K562 (cell line): ENCODE data around the gene SLAMF8. TPM values are rescaled to one million over a fixed set of nuclear protein-coding genes. Genes with fewer than 3 reads are reported as not detected.
A peak's percentile ranks its signal among the peaks of the same experiment; 100 is the strongest.

Experiments used
- ARID1B ChIP-seq: fragments of 450-650 bp; IDR thresholded peaks from 2 replicates; pipeline ENCODE4 v1.6.1; 2016; ENCODE audit warnings: antibody characterized with exemption, mild to moderate bottlenecking, inconsistent platforms
- BCOR ChIP-seq: fragments of 450-650 bp; IDR thresholded peaks from 2 replicates; pipeline ENCODE4 v1.6.1; 2016
- ETV1 ChIP-seq: fragments of 450-650 bp; conservative IDR thresholded peaks from 2 replicates; pipeline ENCODE4 v1.6.1; 2016; ENCODE audit warnings: missing genetic modification characterization, control low read depth, low read depth, missing compliant biosample characterization
- GABPB1 ChIP-seq: sonication (generic); formaldehyde crosslinking; IDR thresholded peaks from 2 replicates; pipeline ENCODE4 v1.8.0; 2022; ENCODE audit warnings: mild to moderate bottlenecking, missing genetic modification reagents
- HNRNPLL ChIP-seq: fragments of 200-400 bp; formaldehyde crosslinking; IDR thresholded peaks from 2 replicates; pipeline ENCODE4 v1.6.1; 2017; ENCODE audit warnings: low read length, low read depth, mild to moderate bottlenecking; ENCODE audit not compliant: poor library complexity, severe bottlenecking
- KDM1A ChIP-seq, 2 experiments: fragments of 450-650 bp; IDR thresholded peaks; 2 replicates each; pipeline ENCODE4 v1.6.1; 2016; ENCODE audit warnings: mild to moderate bottlenecking in 2 of 2
- MECOM ChIP-seq: fragments of 250-450 bp; sonication (Bioruptor Pico); IDR thresholded peaks from 2 replicates; pipeline ENCODE4 v1.8.0; 2022; ENCODE audit warnings: inconsistent platforms
- PHB2 ChIP-seq: fragments of 450-650 bp; IDR thresholded peaks from 2 replicates; pipeline ENCODE4 v1.6.1; 2017; ENCODE audit warnings: low read depth
- PRPF4 ChIP-seq: fragments of 200-400 bp; formaldehyde crosslinking; IDR thresholded peaks from one replicate; pipeline ENCODE4 v1.6.1; 2017; ENCODE audit warnings: low read length, low read depth, mild to moderate bottlenecking; ENCODE audit not compliant: insufficient read depth, poor library complexity, severe bottlenecking
- RB1 ChIP-seq: fragments of 450-650 bp; IDR thresholded peaks from 2 replicates; pipeline ENCODE4 v1.6.1; 2017; ENCODE audit warnings: low read depth, mild to moderate bottlenecking
- RFX1 ChIP-seq: fragments of 450-650 bp; IDR thresholded peaks from 2 replicates; pipeline ENCODE4 v1.6.1; 2016; ENCODE audit warnings: mild to moderate bottlenecking, moderate library complexity
- TRIM28 ChIP-seq: fragments of 450-650 bp; IDR thresholded peaks from 2 replicates; pipeline ENCODE4 v1.6.1; 2017
- ZKSCAN8 ChIP-seq: fragments of 200-800 bp; sonication (Bioruptor generic); IDR thresholded peaks from 2 replicates; pipeline ENCODE4 v1.6.1; 2016; ENCODE audit warnings: missing genetic modification characterization, missing compliant biosample characterization
- ZNF316 ChIP-seq: fragments of 450-650 bp; IDR thresholded peaks from 2 replicates; pipeline ENCODE4 v1.6.1; 2016
- ZNF584 ChIP-seq: fragments of 200-800 bp; sonication (Bioruptor generic); IDR thresholded peaks from 2 replicates; pipeline ENCODE4 v1.6.1; 2016; ENCODE audit warnings: low read depth, mild to moderate bottlenecking, missing genetic modification characterization, missing compliant biosample characterization
- polyA plus RNA-seq, 8 experiments: library from polyadenylated mRNA; depleted of rRNA in 4 of 8; stranded (reverse) in 5 of 8; unstranded in 3 of 8; fragments of >200 nt; fragmentation: Nextera tagmentation in 2 of 8; fragmentation: Illumina TruSeq in 1 of 8; extraction: Ambion mirVana in 2 of 8; extraction: Trizol in 1 of 8; gene quantifications; 2 replicates each; pipeline versions ENCODE4 v1.2.1 to v1.2.3, GENCODE V29; 2011 to 2014; ENCODE audit warnings: inconsistent platforms in 1 of 8, missing spikeins in 1 of 8
- total RNA-seq, 7 experiments: library from RNA; depleted of rRNA in 6 of 7; stranded (reverse); fragments of >200 nt in 6 of 7; fragmentation: Illumina TruSeq in 2 of 7; extraction: Trizol in 2 of 7; gene quantifications; 2 replicates each; pipeline versions ENCODE4 v1.2.1 to v1.2.3, GENCODE V29; 2011 to 2021; ENCODE audit warnings: low replicate concordance in 1 of 7
- TF ChIP-seq, protein P1 (sequence below): IDR thresholded peaks from 2 replicates; pipeline ENCODE4 v1.6.1; 2016; ENCODE audit warnings: missing genetic modification characterization, missing compliant biosample characterization
- TF ChIP-seq, protein P2 (sequence below): sonication (generic); IDR thresholded peaks from 2 replicates; pipeline ENCODE4 v1.6.1; 2016
- TF ChIP-seq, protein P3 (sequence below), 2 experiments: fragments of 450-650 bp in 1 of 2; sonication (generic) in 1 of 2; formaldehyde crosslinking in 1 of 2; IDR thresholded peaks in 1 of 2; conservative IDR thresholded peaks in 1 of 2; 2 replicates each; pipeline versions ENCODE4 v1.6.1 to v1.8.1; 2016 to 2023; ENCODE audit warnings: mild to moderate bottlenecking in 2 of 2, moderate library complexity in 2 of 2, inconsistent platforms in 1 of 2, missing genetic modification reagents in 1 of 2
- TF ChIP-seq, protein P4 (sequence below): fragments of 250-450 bp; sonication (Bioruptor Pico); IDR thresholded peaks from 2 replicates; pipeline ENCODE4 v1.5.0; 2021; ENCODE audit warnings: mild to moderate bottlenecking, moderate library complexity
- TF ChIP-seq, protein P5 (sequence below), 2 experiments: fragments of 450-650 bp; IDR thresholded peaks; 2 replicates each; pipeline ENCODE4 v1.6.1; 2016
- TF ChIP-seq, protein P6 (sequence below), 2 experiments: fragments of 250-450 bp in 1 of 2; fragments of 450-650 bp in 1 of 2; sonication (Bioruptor Pico) in 1 of 2; IDR thresholded peaks; 2 replicates each; pipeline versions ENCODE4 v1.6.1 to v1.8.0; 2016 to 2021; ENCODE audit warnings: mild to moderate bottlenecking in 2 of 2, moderate library complexity in 2 of 2, missing compliant biosample characterization in 1 of 2, missing genetic modification characterization in 1 of 2

Gene SLAMF8
- total and polyA plus RNA-seq, 9 of the 15 experiments (the other 6 are each of a cell fraction or from before 2014, with no cell fraction given), result not detected

DNA sequence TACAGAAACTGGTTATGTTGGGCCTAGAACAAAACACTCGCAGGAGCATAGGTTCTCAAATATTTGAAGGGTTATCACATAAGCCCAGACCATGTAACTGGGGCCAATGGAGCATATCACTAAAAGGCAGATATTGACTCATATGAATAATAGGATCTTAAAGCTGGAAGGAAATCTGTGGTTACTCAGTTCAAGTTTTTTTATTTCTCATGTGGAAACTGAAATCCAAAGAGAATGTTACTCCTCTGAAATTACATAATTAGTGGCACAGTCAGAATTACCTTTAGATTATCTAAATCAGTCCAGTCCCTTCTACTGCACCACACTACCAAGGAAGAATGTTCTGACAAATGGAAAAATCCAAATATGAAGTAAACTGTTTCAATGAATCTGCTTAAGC lies 12.0 kb downstream of the SLAMF8 start (continued):
- TF ChIP-seq, protein P1, sequence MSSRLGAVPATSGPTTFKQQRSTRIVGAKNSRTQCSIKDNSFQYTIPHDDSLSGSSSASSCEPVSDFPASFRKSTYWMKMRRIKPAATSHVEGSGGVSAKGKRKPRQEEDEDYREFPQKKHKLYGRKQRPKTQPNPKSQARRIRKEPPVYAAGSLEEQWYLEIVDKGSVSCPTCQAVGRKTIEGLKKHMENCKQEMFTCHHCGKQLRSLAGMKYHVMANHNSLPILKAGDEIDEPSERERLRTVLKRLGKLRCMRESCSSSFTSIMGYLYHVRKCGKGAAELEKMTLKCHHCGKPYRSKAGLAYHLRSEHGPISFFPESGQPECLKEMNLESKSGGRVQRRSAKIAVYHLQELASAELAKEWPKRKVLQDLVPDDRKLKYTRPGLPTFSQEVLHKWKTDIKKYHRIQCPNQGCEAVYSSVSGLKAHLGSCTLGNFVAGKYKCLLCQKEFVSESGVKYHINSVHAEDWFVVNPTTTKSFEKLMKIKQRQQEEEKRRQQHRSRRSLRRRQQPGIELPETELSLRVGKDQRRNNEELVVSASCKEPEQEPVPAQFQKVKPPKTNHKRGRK (tag), result no peak
- TF ChIP-seq BCOR (no peak), RFX1 (no peak), ETV1 (tag) (no peak), MECOM (CRISPR knock-in tag) (no peak), ZNF584 (CRISPR knock-in tag) (no peak), ZNF316 (no peak), TRIM28 (no peak), PRPF4 (no peak), ZKSCAN8 (no peak), HNRNPLL (no peak), RB1 (no peak), ARID1B (peak; percentile 57; the same call in 1 of the 2 replicates), GABPB1 (CRISPR knock-in tag) (no peak), KDM1A (IDR thresholded peaks at IDR 0.05) (peak in 1 of 2 experiments; percentile 11; a peak in 1 of 4 replicates), PHB2 (no peak)
- TF ChIP-seq, protein P2, sequence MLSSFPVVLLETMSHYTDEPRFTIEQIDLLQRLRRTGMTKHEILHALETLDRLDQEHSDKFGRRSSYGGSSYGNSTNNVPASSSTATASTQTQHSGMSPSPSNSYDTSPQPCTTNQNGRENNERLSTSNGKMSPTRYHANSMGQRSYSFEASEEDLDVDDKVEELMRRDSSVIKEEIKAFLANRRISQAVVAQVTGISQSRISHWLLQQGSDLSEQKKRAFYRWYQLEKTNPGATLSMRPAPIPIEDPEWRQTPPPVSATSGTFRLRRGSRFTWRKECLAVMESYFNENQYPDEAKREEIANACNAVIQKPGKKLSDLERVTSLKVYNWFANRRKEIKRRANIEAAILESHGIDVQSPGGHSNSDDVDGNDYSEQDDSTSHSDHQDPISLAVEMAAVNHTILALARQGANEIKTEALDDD, result no peak
- TF ChIP-seq, protein P3, sequence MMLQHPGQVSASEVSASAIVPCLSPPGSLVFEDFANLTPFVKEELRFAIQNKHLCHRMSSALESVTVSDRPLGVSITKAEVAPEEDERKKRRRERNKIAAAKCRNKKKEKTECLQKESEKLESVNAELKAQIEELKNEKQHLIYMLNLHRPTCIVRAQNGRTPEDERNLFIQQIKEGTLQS (IDR thresholded peaks at IDR 0.05), result no peak
- TF ChIP-seq, protein P3 (CRISPR knock-in tag; conservative IDR thresholded peaks at IDR 0.05), result no peak
- TF ChIP-seq, protein P4, sequence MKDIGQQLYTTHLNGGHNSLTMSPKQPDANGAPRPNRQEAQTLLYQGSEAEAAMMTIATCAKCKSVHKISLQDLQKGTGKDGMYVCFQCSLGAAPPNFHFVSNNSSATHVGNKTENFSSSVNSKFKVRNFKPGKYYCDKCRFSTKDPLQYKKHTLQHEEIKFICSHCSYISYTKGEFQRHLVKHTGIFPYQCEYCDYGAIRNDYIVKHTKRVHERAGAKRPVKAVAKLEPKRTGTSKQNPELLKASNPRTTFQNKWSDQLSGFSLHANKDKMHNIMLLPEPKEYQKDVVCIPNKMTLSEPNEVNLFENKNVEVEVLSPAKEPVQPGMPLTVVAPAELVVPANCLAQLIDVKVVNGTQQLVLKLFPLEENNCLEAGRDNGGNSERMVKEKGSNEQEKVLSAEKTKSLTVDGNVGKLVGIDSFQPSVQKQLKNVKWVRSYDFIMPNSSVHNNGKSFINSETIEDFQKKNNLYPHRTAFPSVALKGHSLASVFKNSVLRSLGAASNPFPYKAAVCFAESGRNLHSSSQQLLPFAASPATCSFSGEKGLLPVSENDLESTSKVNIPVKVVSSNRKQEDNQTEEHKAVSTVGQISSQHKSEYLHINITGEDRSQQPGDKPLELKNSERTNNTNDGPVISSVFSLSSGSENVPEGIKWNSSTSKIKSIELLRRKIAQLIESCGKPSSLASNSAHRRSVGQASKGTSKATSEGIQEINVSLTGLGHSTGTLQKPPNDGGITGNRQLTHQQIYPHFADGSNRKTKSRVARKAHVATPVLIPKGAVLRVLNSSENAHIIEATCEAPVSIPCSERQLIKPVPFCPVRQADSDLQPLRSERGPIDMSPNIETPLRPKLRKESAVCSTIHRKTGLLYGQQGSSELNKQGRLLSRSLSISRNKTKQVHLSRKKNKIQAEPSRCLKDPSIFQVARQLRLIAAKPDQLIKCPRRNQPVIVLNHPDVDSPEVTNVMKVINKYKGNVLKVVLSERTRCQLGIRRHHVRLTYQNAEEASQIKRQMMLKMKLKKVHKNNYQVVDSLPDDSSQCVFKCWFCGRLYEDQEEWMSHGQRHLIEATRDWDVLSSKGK (CRISPR knock-in tag), result no peak
- TF ChIP-seq, protein P5, sequence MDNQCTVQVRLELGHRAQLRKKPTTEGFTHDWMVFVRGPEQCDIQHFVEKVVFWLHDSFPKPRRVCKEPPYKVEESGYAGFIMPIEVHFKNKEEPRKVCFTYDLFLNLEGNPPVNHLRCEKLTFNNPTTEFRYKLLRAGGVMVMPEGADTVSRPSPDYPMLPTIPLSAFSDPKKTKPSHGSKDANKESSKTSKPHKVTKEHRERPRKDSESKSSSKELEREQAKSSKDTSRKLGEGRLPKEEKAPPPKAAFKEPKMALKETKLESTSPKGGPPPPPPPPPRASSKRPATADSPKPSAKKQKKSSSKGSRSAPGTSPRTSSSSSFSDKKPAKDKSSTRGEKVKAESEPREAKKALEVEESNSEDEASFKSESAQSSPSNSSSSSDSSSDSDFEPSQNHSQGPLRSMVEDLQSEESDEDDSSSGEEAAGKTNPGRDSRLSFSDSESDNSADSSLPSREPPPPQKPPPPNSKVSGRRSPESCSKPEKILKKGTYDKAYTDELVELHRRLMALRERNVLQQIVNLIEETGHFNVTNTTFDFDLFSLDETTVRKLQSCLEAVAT (IDR thresholded peaks at IDR 0.05), result no peak
- TF ChIP-seq, protein P6, sequence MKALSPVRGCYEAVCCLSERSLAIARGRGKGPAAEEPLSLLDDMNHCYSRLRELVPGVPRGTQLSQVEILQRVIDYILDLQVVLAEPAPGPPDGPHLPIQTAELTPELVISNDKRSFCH (CRISPR knock-in tag; IDR thresholded peaks at IDR 0.05), result no peak
- TF ChIP-seq, protein P6 (tag; IDR thresholded peaks at IDR 0.05), result no peak
